Endothelial cell of umbilical vein (primary cell): ENCODE measurements around the gene GCH1.

Experiments
- CTCF ChIP-seq, 2 donors: IDR thresholded peaks; 1 replicate in 1 of 2; 2 replicates in 1 of 2; pipeline ENCODE4 v1.5.1; 2011; ENCODE audit warnings: low read length in 2 of 2, mild to moderate bottlenecking in 2 of 2, moderate library complexity in 2 of 2, control low read depth in 1 of 2, inconsistent platforms in 1 of 2, low read depth in 1 of 2; ENCODE audit not compliant: insufficient read depth in 1 of 2; ENCODE audit errors: extremely low read depth in 1 of 2
- EZH2 ChIP-seq: IDR thresholded peaks from 2 replicates; pipeline ENCODE4 v1.6.1; 2012; ENCODE audit warnings: borderline replicate concordance, low read depth, mild to moderate bottlenecking, moderate library complexity, low read length, inconsistent platforms; ENCODE audit not compliant: severe bottlenecking
- FOS ChIP-seq: IDR thresholded peaks from 2 replicates; pipeline ENCODE4 v1.6.1; 2011; ENCODE audit warnings: mild to moderate bottlenecking, low read length, moderate library complexity, borderline replicate concordance; ENCODE audit not compliant: insufficient read depth
- GATA2 ChIP-seq: IDR thresholded peaks from 2 replicates; pipeline ENCODE4 v1.7.0; 2011; ENCODE audit warnings: low read depth, mild to moderate bottlenecking, moderate library complexity, mixed read lengths, low read length; ENCODE audit not compliant: insufficient read length, insufficient read depth
- JUN ChIP-seq: IDR thresholded peaks from 2 replicates; pipeline ENCODE4 v1.6.1; 2011; ENCODE audit warnings: borderline replicate concordance, low read depth; ENCODE audit not compliant: insufficient read length, insufficient read depth
- POLR2A ChIP-seq: IDR thresholded peaks from 2 replicates; pipeline ENCODE4 v1.6.1; 2012; ENCODE audit warnings: low read depth, mild to moderate bottlenecking, control low read depth, low read length
- POLR2AphosphoS5 ChIP-seq: IDR thresholded peaks from 2 replicates; pipeline ENCODE4 v1.6.1; 2012; ENCODE audit warnings: low read depth, mild to moderate bottlenecking, control low read depth, low read length, moderate library complexity; ENCODE audit not compliant: insufficient read depth

DNA sequence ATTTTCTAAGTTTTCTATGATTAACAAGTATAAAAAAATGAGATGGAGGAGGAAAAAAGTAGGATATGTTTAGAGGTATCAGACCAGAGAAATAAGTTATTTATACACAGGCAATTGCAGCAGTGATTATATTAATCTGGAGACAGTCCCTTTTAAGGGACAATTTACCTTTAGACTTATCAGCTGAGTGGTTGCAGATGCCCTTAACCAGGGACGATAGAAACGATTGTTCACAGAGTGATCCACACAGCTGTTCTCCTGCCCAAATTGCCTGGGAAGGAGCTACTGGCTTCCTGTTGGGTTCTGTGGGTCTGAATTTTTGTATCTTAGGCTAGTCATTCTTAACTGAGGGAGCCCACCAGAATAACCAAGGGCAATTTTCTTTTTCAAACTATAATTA is 66.4 kb downstream of the GCH1 start:
- no peak for TF ChIP-seq CTCF (IDR thresholded peaks at IDR 0.05; ENCODE audit: extremely low read depth in 1 of 2, insufficient read depth in 1 of 2, low read depth in 1 of 2, low read length in 2 of 2)
- no peak for TF ChIP-seq POLR2AphosphoS5
- TF ChIP-seq EZH2, result no peak
- no peak for TF ChIP-seq POLR2A
- no peak for TF ChIP-seq JUN
- no peak for TF ChIP-seq GATA2
- TF ChIP-seq FOS, result no peak
